Ascending aorta (tissue), 2 donors: Measurements from ENCODE around the gene YBEY. TPM values are rescaled to one million over a fixed set of nuclear protein-coding genes. Genes with fewer than 3 reads are reported as not detected.

Experiments used
- DNase-seq, 2 donors: peaks; one replicate each; pipeline ENCODE4 v3.0.0-alpha.2; 2019; ENCODE audit warnings: low spot score in 2 of 2
- H3K27ac ChIP-seq, 2 donors: fragments of 200-600 bp; sonication (generic); one replicate each; pipeline ENCODE4 v1.5.1; 2016 to 2017; ENCODE audit warnings: mild to moderate bottlenecking in 1 of 2
- H3K27me3 ChIP-seq: fragments of 200-600 bp; sonication (generic); one replicate; pipeline ENCODE4 v1.5.1; 2017
- H3K36me3 ChIP-seq, 2 donors: fragments of 200-600 bp; sonication (generic); one replicate each; pipeline ENCODE4 v1.5.1; 2016
- H3K4me1 ChIP-seq, 2 donors: fragments of 200-600 bp; sonication (generic); one replicate each; pipeline ENCODE4 v1.5.1; 2016 to 2017; ENCODE audit warnings: mild to moderate bottlenecking in 1 of 2
- H3K4me3 ChIP-seq, 2 donors: fragments of 200-600 bp; sonication (generic); one replicate each; pipeline ENCODE4 v1.5.1; 2016 to 2017; ENCODE audit warnings: mild to moderate bottlenecking in 1 of 2
- H3K9me3 ChIP-seq, 2 donors: fragments of 200-600 bp; sonication (generic); one replicate each; pipeline ENCODE4 v1.5.1; 2016
- CTCF ChIP-seq, 3 experiments: fragments of 200-600 bp in 2 of 3; fragments of 450-650 bp in 1 of 3; sonication (generic) in 2 of 3; IDR thresholded peaks; one replicate each; pipeline ENCODE4 v1.5.1; 2016 to 2019; ENCODE audit warnings: antibody characterized with exemption in 3 of 3, mild to moderate bottlenecking in 1 of 3, moderate library complexity in 1 of 3
- intact Hi-C: fragments of 100-400 bp; cut with DNase I; formaldehyde crosslinking; loops from one replicate; pipeline ENCODE4 v1.15.1; 2023
- total RNA-seq: library from RNA; depleted of rRNA; stranded (reverse); fragments of >200 nt; gene quantifications from one replicate; pipeline ENCODE4 v1.1.0, GENCODE V29; 2016

YBEY gene
- total RNA-seq, 1 donor from 2014 or later, result 0.53 TPM

GRCh38 chr21:46244602-46245001 lies 41.5 kb upstream of the YBEY start:
- peaks cover 72 to 89% of the 10 kb centered on the region in 2 donors for H3K36me3 ChIP-seq
- no peak for DNase-seq
- no peak for TF ChIP-seq CTCF (IDR thresholded peaks at IDR 0.05)
- H3K27ac ChIP-seq, result no peak overlapping the region
- intact Hi-C loops, result no loop called here
- no peaks in the 10 kb centered on the region for H3K27me3 ChIP-seq
- no peak overlapping the region for H3K4me3 ChIP-seq
- no peaks in the 10 kb centered on the region for H3K9me3 ChIP-seq
- no peaks in the 10 kb centered on the region for H3K4me1 ChIP-seq

- DNase-seq, result no peak
- intact Hi-C loops, result no loop called here
- H3K36me3 ChIP-seq, result peaks cover 69 to 89% of the 10 kb centered on the region in 2 donors
- no peaks in the 10 kb centered on the region for H3K27me3 ChIP-seq
- no peak overlapping the region for H3K27ac ChIP-seq
- no peaks in the 10 kb centered on the region for H3K9me3 ChIP-seq
- no peak overlapping the region for H3K4me3 ChIP-seq
- H3K4me1 ChIP-seq, result no peaks in the 10 kb centered on the region
- no peak for TF ChIP-seq CTCF (IDR thresholded peaks at IDR 0.05)
These were observed 40.8 kb upstream of the YBEY start for GRCh38 chr21:46245213-46245915.

- no peak overlapping the region for H3K27ac ChIP-seq
- no peak for TF ChIP-seq CTCF (IDR thresholded peaks at IDR 0.05)
- peaks cover 66 to 87% of the 10 kb centered on the region in 2 donors for H3K36me3 ChIP-seq
- no peaks in the 10 kb centered on the region for H3K4me1 ChIP-seq
- H3K9me3 ChIP-seq, result no peaks in the 10 kb centered on the region
- no peaks in the 10 kb centered on the region for H3K27me3 ChIP-seq
- DNase-seq, result no peak
- intact Hi-C loops, result no loop called here
- H3K4me3 ChIP-seq, result no peak overlapping the region
These were observed 39.8 kb upstream of the YBEY start for GRCh38 chr21:46246345-46246744.

GRCh38 chr21:46247699-46248421 lies 38.3 kb upstream of the YBEY start:
- Histone ChIP-seq H3K9me3 (no peaks in the 10 kb centered on the region), H3K27ac (no peak overlapping the region), H3K4me1 (no peaks in the 10 kb centered on the region), H3K27me3 (no peaks in the 10 kb centered on the region), H3K4me3 (no peak overlapping the region), H3K36me3 (peaks cover 68 to 89% of the 10 kb centered on the region in 2 donors)
- DNase-seq, result no peak
- TF ChIP-seq CTCF (IDR thresholded peaks at IDR 0.05), result no peak
- intact Hi-C loops, result no loop called here

GRCh38 chr21:46248422-46248782 lies 37.7 kb upstream of the YBEY start:
- no peak overlapping the region for H3K4me3 ChIP-seq
- H3K4me1 ChIP-seq, result no peaks in the 10 kb centered on the region
- H3K9me3 ChIP-seq, result no peaks in the 10 kb centered on the region
- DNase-seq, result no peak
- H3K27ac ChIP-seq, result no peak overlapping the region
- H3K27me3 ChIP-seq, result no peaks in the 10 kb centered on the region
- intact Hi-C loops, result no loop called here
- no peak for TF ChIP-seq CTCF (IDR thresholded peaks at IDR 0.05)
- H3K36me3 ChIP-seq, result peaks cover 67 to 89% of the 10 kb centered on the region in 2 donors
